ENCODE measurements around the gene GPR137C.

GPR137C gene

GRCh38 chr14:52678591-52678990 lies 126.0 kb downstream of the GPR137C start:
- no peak for DNase-seq (ENCODE audit: low read depth)

- DNase-seq (ENCODE audit: low read depth), result no peak
Observed at GRCh38 chr14:52683985-52684520, 131.4 kb downstream of the GPR137C start.

GRCh38 chr14:52686176-52686575 lies 133.5 kb downstream of the GPR137C start:
- no peak for DNase-seq (ENCODE audit: low read depth)

Measured in activated gamma-delta T cell treated with anti-CD3 and anti-CD28 coated beads, Interleukin-2, amount 50 U/mL, for 16 hours (primary cell).